Measurements from ENCODE around the gene SLC13A3. TPM values are rescaled to one million over a fixed set of nuclear protein-coding genes. Genes with fewer than 3 reads are reported as not detected.

Gene SLC13A3
- total and polyA plus RNA-seq, 12 donors: 0.13 to 1.2 (median 0.58) TPM

DNA sequence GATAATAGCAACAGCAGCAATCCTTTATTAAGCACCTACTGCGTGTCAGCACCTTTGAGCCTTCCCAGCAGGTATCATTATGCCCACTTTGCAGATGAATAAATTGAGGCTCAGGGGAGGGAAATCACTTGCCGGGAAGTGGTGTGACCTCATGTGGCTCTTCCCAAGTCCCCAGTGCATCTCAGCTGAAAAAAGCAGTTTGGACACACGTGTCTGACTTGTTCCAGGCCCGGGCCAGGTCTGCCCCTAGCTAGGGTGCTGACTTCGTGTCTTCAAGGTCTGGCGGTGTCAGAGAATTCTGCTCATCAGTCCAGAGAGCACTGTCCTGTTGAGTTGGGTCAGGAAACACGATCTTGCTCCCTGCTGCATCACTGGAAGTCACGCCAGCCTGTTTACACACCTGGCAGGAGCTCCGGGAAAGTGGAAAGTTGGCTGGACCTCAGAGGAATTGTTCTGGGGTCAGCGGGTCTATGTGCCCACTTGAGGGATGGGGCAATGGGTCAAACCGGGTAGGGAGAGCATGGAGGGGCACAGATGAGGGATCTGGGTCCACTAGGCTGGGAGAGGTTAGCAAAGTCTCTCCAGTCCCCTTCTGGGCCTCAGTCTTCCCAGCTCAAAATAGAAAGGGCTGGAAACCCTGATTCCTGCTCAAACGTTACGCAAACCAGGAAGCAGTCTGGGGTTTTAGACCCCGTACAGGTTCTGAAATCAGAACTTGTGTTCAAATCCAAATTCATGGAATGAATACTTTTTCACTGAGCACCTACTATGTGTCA, 10.5 kb downstream of the SLC13A3 start:
- DNase-seq: no peak
- Histone ChIP-seq H3K36me3 (no peaks in the 10 kb centered on the region), H3K27me3 (peaks cover 0 to 7% (median 0%) of the 10 kb centered on the region in 7 donors), H3K9me3 (no peaks in the 10 kb centered on the region), H3K4me1 (no peaks in the 10 kb centered on the region), H3K4me3 (no peak overlapping the region), H3K27ac (no peak overlapping the region)
- TF ChIP-seq, protein P1, sequence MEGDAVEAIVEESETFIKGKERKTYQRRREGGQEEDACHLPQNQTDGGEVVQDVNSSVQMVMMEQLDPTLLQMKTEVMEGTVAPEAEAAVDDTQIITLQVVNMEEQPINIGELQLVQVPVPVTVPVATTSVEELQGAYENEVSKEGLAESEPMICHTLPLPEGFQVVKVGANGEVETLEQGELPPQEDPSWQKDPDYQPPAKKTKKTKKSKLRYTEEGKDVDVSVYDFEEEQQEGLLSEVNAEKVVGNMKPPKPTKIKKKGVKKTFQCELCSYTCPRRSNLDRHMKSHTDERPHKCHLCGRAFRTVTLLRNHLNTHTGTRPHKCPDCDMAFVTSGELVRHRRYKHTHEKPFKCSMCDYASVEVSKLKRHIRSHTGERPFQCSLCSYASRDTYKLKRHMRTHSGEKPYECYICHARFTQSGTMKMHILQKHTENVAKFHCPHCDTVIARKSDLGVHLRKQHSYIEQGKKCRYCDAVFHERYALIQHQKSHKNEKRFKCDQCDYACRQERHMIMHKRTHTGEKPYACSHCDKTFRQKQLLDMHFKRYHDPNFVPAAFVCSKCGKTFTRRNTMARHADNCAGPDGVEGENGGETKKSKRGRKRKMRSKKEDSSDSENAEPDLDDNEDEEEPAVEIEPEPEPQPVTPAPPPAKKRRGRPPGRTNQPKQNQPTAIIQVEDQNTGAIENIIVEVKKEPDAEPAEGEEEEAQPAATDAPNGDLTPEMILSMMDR (IDR thresholded peaks at IDR 0.05): no peak
- no peak for ATAC-seq
- intact Hi-C loops (cut with DNase I): no loop called here
- WGBS, 2 donors: 59 to 70% methylated on average over 14 of the region's 14 CpGs

DNA sequence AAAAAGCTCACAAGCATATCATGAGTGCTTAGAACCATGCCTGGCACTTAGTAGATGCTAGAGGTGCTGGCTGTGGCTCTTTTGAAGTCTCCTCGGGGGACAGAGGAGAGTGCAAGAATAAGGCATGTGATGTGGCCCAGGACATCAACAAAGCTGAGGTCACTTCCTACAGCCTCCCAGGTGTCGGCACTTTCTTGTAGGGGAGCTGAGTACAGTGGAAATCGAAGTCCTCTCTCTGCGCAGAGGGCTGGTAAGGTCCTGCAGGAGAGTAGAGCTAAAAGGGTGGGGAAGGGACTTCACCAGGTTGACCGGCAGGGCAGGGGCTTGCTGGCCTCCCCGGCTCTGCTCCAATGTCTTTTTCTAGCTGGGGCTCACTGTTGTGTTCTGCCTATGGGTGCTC, 11.2 kb downstream of the SLC13A3 start:
- H3K36me3 ChIP-seq: no peaks in the 10 kb centered on the region
- TF ChIP-seq, protein P1 (IDR thresholded peaks at IDR 0.05): no peak
- no peak overlapping the region for H3K4me3 ChIP-seq
- ATAC-seq (no peak), DNase-seq (no peak)
- H3K27me3 ChIP-seq: peaks cover 0 to 7% (median 0%) of the 10 kb centered on the region in 7 donors
- WGBS, 2 donors: 79 to 84% methylated on average over 6 of the region's 6 CpGs
- intact Hi-C loops (cut with DNase I): no loop called here
- H3K4me1 ChIP-seq: no peaks in the 10 kb centered on the region
- H3K27ac ChIP-seq: no peak overlapping the region
- H3K9me3 ChIP-seq: no peaks in the 10 kb centered on the region

DNA sequence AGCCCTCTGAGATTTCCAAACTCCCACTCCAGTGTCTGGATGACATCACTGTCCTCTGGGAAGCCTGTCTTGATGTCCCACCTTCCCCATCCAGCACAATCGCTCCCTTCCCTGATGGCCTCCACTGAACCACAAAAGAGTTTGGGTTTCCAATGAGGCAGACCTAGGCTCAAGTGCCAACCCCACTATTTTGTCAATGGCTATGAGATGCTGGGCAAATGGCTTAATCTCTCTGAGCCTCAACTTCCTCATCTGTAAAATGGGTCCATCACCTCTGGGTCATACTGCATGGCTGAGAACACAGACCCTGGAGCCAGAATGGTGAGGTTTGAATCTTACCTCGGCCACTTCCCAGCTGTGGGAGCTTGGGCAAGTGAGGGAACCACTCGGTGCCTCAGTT, 11.7 kb downstream of the SLC13A3 start:
- intact Hi-C loops (cut with DNase I): no loop called here

DNA sequence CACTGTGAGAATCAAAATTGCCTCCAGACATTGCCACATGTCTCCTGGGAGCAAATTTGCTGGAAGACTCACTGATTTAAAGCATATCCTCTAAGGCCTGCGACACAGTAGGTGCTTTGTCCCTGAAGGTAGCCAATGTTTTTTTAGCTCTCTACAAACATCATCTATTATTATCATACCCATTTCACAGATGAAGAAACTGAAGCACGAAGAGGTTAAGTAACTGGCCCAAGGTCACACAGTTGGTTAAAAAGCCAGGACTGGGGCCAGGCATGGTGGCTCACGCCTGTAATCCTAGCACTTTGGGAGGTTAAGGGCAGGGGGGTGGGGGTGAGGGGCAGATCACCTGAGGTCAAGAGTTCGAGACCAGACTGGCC, 12.4 kb downstream of the SLC13A3 start:
- Histone ChIP-seq H3K36me3 (no peaks in the 10 kb centered on the region), H3K9me3 (no peaks in the 10 kb centered on the region), H3K27ac (no peak overlapping the region), H3K4me3 (no peak overlapping the region), H3K27me3 (peaks cover 0 to 7% (median 0%) of the 10 kb centered on the region in 7 donors), H3K4me1 (no peaks in the 10 kb centered on the region)
- WGBS, 2 donors: 90 to 91% methylated on average over 4 of the region's 4 CpGs
- no peak for DNase-seq
- intact Hi-C loops (cut with DNase I): no loop called here
- TF ChIP-seq, protein P1 (IDR thresholded peaks at IDR 0.05): no peak
- ATAC-seq: no peak

More for the DNA sequence above, 11.7 kb downstream of the SLC13A3 start:
- 91 to 94% methylated on average over 3 of the region's 3 CpGs for WGBS, 2 donors
- no peaks in the 10 kb centered on the region for H3K4me1 ChIP-seq
- TF ChIP-seq, protein P1 (IDR thresholded peaks at IDR 0.05): no peak
- H3K36me3 ChIP-seq: no peaks in the 10 kb centered on the region
- no peak overlapping the region for H3K27ac ChIP-seq
- ATAC-seq (no peak), DNase-seq (no peak)
- no peaks in the 10 kb centered on the region for H3K9me3 ChIP-seq
- H3K4me3 ChIP-seq: no peak overlapping the region
- H3K27me3 ChIP-seq: peaks cover 0 to 7% (median 0%) of the 10 kb centered on the region in 7 donors

All from heart right ventricle (tissue), 16 donors.